Measurements from ENCODE around the gene HMX3. TPM values are rescaled to one million over a fixed set of nuclear protein-coding genes. Genes with fewer than 3 reads are reported as not detected.
A peak's percentile ranks its signal among the peaks of the same experiment; 100 is the strongest.

HMX3 gene
- polyA plus RNA-seq, 1 donor from 2014 or later, result not detected

DNA sequence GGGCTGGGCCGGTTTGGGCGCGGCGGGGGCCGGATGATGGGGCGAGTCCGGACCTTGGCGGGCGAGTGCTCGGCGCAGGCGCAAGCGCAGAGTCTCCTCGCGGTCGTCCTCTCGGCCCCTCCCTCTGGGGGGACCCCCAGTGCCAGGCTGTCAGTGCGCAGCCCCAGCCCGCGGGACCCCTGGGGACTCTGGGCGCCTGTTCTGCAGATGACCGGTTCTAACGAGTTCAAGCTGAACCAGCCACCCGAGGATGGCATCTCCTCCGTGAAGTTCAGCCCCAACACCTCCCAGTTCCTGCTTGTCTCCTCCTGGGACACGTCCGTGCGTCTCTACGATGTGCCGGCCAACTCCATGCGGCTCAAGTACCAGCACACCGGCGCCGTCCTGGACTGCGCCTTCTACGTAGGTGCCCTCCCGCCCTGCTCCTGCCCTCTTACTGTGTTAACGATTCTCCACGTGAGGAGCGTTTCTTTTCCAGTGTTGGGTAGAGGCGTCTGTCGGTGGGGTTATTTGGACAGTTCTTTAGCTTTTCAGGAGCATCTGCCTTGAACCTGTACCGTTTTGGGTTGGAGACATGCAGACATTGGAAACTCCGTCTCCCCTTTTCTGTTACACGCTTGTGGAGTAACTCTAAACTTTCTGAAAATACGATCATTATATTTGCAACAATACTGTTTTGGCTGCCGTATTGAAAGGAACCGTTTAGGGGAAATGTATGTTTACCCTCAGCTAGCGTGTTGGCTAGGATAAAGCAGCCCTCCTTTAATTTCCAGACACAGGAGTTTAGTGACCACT lies 19.1 kb downstream of the HMX3 start:
- H3K27me3 ChIP-seq (ENCODE audit: insufficient read depth, low read depth, low read length), result peaks cover 37% of the 10 kb centered on the region
- peak overlapping the region; percentile 11 for H3K4me2 ChIP-seq (ENCODE audit: low read length)
- peak overlapping the region; percentile 53 for H3K27ac ChIP-seq (ENCODE audit: low read length)
- peak overlapping the region; percentile 79 for H3K4me3 ChIP-seq (ENCODE audit: low read length)
- TF ChIP-seq TAF1 (IDR thresholded peaks at IDR 0.05; ENCODE audit: low read depth) (no peak), SMC3 (conservative IDR thresholded peaks at IDR 0.05; ENCODE audit: poor library complexity) (no peak), EZH2 (IDR thresholded peaks at IDR 0.05; ENCODE audit: borderline replicate concordance, insufficient read depth, low read length, poor library complexity, severe bottlenecking) (no peak), MXI1 (conservative IDR thresholded peaks at IDR 0.05; ENCODE audit: poor library complexity, severe bottlenecking) (peak; percentile 57)
- no peaks in the 10 kb centered on the region for H3K9me3 ChIP-seq (ENCODE audit: low read length)
- peaks cover 11% of the 10 kb centered on the region for H3K36me3 ChIP-seq (ENCODE audit: insufficient read depth, low read length)
- no peaks in the 10 kb centered on the region for H4K20me1 ChIP-seq (ENCODE audit: insufficient read depth)
- peak overlapping the region; percentile 83 for H2AFZ ChIP-seq (ENCODE audit: low read depth, low read length)
- no peaks in the 10 kb centered on the region for H3F3A ChIP-seq (ENCODE audit: insufficient read depth, low read length, poor library complexity, severe bottlenecking)
- H3K9me2 ChIP-seq (ENCODE audit: insufficient read depth, low read length), result no peaks in the 10 kb centered on the region
- H3K79me2 ChIP-seq (replicated peaks; ENCODE audit: insufficient read depth, low read length), result peaks cover 25% of the 10 kb centered on the region
- peak overlapping the region; percentile 84 for H3K9ac ChIP-seq (ENCODE audit: low read length)

DNA sequence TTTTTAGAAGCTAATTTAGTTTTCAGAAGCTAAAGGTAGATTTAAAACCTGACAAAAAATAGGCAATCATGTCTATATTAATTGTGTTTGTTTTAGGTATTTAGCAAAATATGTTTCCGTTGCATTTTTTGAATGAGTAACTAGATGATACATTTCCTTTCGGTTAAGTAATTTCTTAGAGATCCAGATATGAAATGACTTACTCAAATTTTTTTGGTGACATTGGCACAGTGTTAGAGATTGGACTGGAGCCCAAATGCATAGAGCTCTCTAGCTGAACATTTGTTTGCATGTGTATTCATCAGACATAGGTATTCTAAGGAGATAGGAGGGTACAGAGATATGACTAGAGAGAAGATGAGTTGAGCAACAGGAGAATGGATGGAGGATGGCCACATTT lies 20.3 kb downstream of the HMX3 start:
- Histone ChIP-seq H3K27ac (ENCODE audit: low read length) (no peak overlapping the region), H3K4me2 (ENCODE audit: low read length) (peak overlapping the region; percentile 11), H3K36me3 (ENCODE audit: insufficient read depth, low read length) (peaks cover 11% of the 10 kb centered on the region), H3K9me2 (ENCODE audit: insufficient read depth, low read length) (no peaks in the 10 kb centered on the region), H3K27me3 (ENCODE audit: insufficient read depth, low read depth, low read length) (peaks cover 25% of the 10 kb centered on the region), H3K4me3 (ENCODE audit: low read length) (peak overlapping the region; percentile 79), H4K20me1 (ENCODE audit: insufficient read depth) (no peaks in the 10 kb centered on the region), H3K79me2 (replicated peaks; ENCODE audit: insufficient read depth, low read length) (peaks cover 33% of the 10 kb centered on the region), H3F3A (ENCODE audit: insufficient read depth, low read length, poor library complexity, severe bottlenecking) (no peaks in the 10 kb centered on the region), H3K9me3 (ENCODE audit: low read length) (no peaks in the 10 kb centered on the region), H3K9ac (ENCODE audit: low read length) (no peak overlapping the region), H2AFZ (ENCODE audit: low read depth, low read length) (no peak overlapping the region)
- TF ChIP-seq TAF1 (IDR thresholded peaks at IDR 0.05; ENCODE audit: low read depth) (no peak), RAD21 (conservative IDR thresholded peaks at IDR 0.05) (no peak), EZH2 (IDR thresholded peaks at IDR 0.05; ENCODE audit: borderline replicate concordance, insufficient read depth, low read length, poor library complexity, severe bottlenecking) (no peak), MXI1 (conservative IDR thresholded peaks at IDR 0.05; ENCODE audit: poor library complexity, severe bottlenecking) (no peak), SMC3 (conservative IDR thresholded peaks at IDR 0.05; ENCODE audit: poor library complexity) (no peak), POLR2AphosphoS5 (IDR thresholded peaks at IDR 0.05) (no peak), EP300 (conservative IDR thresholded peaks at IDR 0.05; ENCODE audit: poor library complexity, severe bottlenecking) (no peak)
- TF ChIP-seq, protein P1, sequence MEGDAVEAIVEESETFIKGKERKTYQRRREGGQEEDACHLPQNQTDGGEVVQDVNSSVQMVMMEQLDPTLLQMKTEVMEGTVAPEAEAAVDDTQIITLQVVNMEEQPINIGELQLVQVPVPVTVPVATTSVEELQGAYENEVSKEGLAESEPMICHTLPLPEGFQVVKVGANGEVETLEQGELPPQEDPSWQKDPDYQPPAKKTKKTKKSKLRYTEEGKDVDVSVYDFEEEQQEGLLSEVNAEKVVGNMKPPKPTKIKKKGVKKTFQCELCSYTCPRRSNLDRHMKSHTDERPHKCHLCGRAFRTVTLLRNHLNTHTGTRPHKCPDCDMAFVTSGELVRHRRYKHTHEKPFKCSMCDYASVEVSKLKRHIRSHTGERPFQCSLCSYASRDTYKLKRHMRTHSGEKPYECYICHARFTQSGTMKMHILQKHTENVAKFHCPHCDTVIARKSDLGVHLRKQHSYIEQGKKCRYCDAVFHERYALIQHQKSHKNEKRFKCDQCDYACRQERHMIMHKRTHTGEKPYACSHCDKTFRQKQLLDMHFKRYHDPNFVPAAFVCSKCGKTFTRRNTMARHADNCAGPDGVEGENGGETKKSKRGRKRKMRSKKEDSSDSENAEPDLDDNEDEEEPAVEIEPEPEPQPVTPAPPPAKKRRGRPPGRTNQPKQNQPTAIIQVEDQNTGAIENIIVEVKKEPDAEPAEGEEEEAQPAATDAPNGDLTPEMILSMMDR (IDR thresholded peaks at IDR 0.05; ENCODE audit: poor library complexity, severe bottlenecking), result no peak
- TF ChIP-seq, protein P2, sequence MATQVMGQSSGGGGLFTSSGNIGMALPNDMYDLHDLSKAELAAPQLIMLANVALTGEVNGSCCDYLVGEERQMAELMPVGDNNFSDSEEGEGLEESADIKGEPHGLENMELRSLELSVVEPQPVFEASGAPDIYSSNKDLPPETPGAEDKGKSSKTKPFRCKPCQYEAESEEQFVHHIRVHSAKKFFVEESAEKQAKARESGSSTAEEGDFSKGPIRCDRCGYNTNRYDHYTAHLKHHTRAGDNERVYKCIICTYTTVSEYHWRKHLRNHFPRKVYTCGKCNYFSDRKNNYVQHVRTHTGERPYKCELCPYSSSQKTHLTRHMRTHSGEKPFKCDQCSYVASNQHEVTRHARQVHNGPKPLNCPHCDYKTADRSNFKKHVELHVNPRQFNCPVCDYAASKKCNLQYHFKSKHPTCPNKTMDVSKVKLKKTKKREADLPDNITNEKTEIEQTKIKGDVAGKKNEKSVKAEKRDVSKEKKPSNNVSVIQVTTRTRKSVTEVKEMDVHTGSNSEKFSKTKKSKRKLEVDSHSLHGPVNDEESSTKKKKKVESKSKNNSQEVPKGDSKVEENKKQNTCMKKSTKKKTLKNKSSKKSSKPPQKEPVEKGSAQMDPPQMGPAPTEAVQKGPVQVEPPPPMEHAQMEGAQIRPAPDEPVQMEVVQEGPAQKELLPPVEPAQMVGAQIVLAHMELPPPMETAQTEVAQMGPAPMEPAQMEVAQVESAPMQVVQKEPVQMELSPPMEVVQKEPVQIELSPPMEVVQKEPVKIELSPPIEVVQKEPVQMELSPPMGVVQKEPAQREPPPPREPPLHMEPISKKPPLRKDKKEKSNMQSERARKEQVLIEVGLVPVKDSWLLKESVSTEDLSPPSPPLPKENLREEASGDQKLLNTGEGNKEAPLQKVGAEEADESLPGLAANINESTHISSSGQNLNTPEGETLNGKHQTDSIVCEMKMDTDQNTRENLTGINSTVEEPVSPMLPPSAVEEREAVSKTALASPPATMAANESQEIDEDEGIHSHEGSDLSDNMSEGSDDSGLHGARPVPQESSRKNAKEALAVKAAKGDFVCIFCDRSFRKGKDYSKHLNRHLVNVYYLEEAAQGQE (IDR thresholded peaks at IDR 0.05; ENCODE audit: borderline replicate concordance), result no peak
